Epithelial cell of proximal tubule (primary cell): ENCODE results near the gene PIGN. TPM values are rescaled to one million over a fixed set of nuclear protein-coding genes. Genes with fewer than 3 reads are reported as not detected.

Experiments used
- DNase-seq: peaks from one replicate; pipeline ENCODE4 v3.0.0-alpha.2; 2011; ENCODE audit warnings: low read depth
- H3K4me3 ChIP-seq: 2 replicates; pipeline ENCODE4 v1.5.1; 2011; ENCODE audit warnings: low read depth, mild to moderate bottlenecking, low read length
- total RNA-seq: library from RNA; depleted of rRNA; stranded (reverse); fragments of >200 nt; gene quantifications from 2 replicates; pipeline ENCODE4 v1.2.3, GENCODE V29; 2015
- TF ChIP-seq, protein P1 (sequence below): conservative IDR thresholded peaks from 2 replicates; pipeline ENCODE4 v1.5.1; 2012; ENCODE audit warnings: low read depth, mild to moderate bottlenecking, low read length

The PIGN gene
- total RNA-seq, 1 donor from 2014 or later, result 21.4 TPM

DNA sequence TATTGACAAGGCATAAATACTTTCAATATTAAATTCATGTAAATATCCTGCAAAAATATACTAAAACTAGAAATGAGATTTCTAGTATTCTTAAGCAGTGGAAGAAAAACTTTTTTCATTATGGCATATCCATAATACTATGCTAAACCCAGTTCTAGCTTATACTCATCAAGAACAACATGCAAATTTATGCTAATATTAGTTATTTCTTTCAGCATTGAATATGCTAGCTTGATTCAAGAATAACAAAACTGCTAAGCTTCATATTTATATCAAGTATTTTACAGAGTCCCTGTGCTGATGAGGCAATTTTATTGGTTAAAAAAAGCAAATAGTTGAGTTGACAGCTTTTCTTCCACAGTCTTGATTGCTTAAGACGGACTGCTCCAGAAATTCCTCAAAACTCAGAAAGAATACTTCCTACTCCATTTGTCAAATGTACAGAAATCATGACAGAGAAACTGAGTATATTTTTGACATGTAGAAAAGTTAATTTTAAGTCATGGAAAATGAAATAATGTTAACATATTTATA, 105.0 kb downstream of the PIGN start:
- DNase-seq, result no peak
- TF ChIP-seq, protein P1, sequence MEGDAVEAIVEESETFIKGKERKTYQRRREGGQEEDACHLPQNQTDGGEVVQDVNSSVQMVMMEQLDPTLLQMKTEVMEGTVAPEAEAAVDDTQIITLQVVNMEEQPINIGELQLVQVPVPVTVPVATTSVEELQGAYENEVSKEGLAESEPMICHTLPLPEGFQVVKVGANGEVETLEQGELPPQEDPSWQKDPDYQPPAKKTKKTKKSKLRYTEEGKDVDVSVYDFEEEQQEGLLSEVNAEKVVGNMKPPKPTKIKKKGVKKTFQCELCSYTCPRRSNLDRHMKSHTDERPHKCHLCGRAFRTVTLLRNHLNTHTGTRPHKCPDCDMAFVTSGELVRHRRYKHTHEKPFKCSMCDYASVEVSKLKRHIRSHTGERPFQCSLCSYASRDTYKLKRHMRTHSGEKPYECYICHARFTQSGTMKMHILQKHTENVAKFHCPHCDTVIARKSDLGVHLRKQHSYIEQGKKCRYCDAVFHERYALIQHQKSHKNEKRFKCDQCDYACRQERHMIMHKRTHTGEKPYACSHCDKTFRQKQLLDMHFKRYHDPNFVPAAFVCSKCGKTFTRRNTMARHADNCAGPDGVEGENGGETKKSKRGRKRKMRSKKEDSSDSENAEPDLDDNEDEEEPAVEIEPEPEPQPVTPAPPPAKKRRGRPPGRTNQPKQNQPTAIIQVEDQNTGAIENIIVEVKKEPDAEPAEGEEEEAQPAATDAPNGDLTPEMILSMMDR, result no peak

DNA sequence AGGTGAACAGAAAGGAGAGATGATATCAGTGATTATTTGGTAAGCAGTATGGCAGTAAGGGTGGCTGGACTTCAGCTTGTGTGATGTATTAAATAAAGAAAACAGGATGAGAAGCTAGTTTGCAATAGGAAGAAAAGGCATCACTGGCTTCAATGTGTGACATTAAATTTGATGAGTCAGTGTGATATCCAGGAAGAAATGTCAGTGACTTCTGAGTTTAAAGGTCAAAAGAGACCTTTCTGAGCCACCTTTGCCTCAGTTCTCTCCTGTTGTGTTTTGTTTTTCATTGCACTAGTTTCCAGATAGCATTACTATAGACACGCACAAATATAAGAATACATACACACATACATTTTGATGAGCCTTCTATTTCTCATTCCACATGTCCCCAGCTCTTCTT, 105.6 kb downstream of the PIGN start:
- TF ChIP-seq, protein P1, result no peak
- DNase-seq, result no peak
- no peak overlapping the region for H3K4me3 ChIP-seq

More for the DNA sequence above, 105.0 kb downstream of the PIGN start:
- no peak overlapping the region for H3K4me3 ChIP-seq

DNA sequence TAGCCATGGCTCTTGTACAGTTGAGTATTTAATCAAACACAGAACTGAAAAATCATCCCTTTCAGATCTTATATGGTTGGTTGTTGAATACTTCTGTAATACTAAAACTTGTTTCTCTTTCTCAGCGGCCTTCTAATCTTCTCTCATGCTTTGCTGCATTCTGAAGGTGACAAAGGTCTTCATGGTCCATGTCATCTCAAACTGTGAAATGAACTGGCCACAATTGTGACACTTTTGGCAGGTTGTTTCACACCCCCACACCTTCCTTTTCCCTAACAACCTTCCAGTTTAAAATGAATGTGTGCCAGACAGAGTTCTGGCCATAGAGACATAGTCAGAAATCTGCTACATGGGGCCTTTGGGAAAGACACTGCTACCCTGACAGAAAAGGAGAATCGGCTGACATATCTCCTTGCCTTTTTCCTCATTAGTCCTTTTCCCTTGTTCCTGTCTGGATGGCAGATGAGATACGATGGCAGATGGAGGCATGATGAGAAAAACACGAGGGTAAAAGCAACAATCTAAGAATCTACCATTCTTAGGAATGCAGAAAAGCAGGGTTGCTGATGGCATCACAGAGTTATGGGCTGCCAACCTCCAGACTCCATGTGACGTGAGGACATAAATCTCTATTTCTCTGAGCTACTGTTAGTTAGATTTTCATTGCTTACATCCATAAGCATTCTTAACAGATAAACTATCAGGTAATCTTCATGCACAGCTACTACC, 106.5 kb downstream of the PIGN start:
- H3K4me3 ChIP-seq, result no peak overlapping the region
- DNase-seq, result no peak
- TF ChIP-seq, protein P1, result no peak

DNA sequence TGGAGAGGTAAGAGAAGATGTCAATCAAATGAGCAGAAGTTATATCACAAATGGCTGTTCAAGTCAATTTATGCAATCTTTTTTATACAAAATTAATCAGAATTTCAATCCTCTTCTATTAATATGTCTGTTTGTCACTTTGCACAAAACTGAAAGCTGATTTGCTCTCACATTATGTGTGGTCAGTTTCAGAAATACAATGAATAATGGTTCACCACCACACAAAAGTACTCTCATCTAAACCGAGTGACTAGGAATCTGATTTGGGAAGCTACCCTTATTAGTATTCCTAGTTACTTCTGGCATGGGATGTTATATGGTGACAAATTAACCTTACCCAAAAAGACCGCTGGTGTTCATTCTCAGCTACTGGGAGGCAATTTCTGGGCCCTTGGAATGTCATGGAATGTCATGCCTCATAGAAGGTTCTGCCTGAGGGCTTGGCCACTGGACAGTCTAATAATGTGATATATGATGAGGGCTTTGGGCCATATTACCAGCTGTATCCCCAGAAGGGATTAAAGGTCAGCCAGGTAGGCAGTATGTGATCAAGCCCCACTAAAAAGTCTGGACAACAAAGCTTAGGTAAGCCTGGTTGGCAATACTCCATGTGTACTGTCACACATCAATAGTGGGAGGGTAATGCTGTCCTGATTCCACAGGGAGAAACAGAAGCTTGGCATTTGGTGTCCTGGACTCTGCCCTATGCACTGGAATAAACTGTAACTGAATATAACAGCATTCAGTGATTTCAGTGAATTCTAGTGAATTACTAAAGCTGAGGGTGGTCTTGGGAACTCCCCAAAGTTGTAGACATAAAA, 113.2 kb downstream of the PIGN start:
- no peak for DNase-seq
- H3K4me3 ChIP-seq, result no peak overlapping the region
- TF ChIP-seq, protein P1, result no peak

DNA sequence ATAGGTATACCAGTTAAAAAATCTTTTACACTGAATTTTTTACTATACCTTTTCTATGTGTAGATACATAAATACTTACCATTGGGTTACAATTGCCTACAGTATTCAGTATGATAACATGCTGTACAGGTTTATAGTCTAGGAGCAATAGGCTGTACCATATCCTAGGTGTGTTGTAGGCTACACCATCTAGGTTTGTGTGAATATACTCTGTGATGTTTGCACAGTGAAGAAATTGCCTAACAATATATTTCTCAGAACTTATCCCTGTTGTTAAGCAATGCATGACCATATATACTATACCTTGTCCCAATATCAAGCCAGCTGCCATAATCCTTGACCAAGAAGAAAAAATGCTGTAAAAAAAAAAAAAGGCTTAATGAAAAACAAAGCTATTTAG, 114.5 kb downstream of the PIGN start:
- DNase-seq, result no peak
- H3K4me3 ChIP-seq, result no peak overlapping the region
- TF ChIP-seq, protein P1, result no peak

DNA sequence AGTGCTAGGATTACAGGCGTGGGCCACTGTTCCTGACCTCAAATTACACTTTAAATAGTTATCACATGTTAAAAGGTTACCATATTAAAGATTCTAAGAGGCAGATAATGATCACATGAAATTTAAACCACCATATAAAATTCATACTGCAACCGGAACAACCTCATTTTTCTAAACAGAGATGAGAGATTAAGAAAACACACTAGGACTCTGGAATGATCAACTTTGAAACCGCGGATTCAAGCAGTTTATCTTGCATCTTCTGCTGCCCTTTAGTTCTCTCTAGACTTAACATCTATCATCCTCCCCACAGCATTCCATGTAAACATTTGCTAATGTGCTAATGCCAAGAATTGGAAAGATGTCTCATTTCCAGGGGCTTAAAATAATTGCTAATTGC, 115.8 kb downstream of the PIGN start:
- TF ChIP-seq, protein P1, result no peak
- H3K4me3 ChIP-seq, result no peak overlapping the region
- DNase-seq, result no peak
